EH (cell line): ENCODE results near the gene KRTAP4-16.
"Not testable (repeated sequence)": the region's sequence is repeated elsewhere in the genome, so short reads cannot be mapped to it uniquely, and the experiment has no call there.

ENCODE experiments used
- DNase-seq: peaks from one replicate; pipeline ENCODE4 v3.0.0-alpha.2; 2015; ENCODE audit warnings: low read depth

Gene KRTAP4-16

GRCh38 chr17:41073676-41074075 lies 28.3 kb downstream of the KRTAP4-16 start:
- no peak for DNase-seq

GRCh38 chr17:41071606-41072360 lies 30.2 kb downstream of the KRTAP4-16 start:
- no peak for DNase-seq

- DNase-seq, result no peak
These were observed 33.0 kb downstream of the KRTAP4-16 start for GRCh38 chr17:41069031-41069430.

- DNase-seq, result peak; percentile 80
These were observed 34.7 kb downstream of the KRTAP4-16 start for GRCh38 chr17:41067281-41067680.

GRCh38 chr17:41065829-41066624 lies 36.0 kb downstream of the KRTAP4-16 start, which contains the start of gene KRTAP2-4:
TSS of gene KRTAP2-4 (minus strand) at chr17:41065879. CDS start at chr17:41065845, 34 bp downstream.
- DNase-seq, result peak; percentile 96

- DNase-seq, result not testable (repeated sequence)
These were observed 36.9 kb downstream of the KRTAP4-16 start for GRCh38 chr17:41065016-41065689.

GRCh38 chr17:41064301-41064700 lies 37.7 kb downstream of the KRTAP4-16 start:
- no peak for DNase-seq

- DNase-seq, result no peak
These were observed 38.6 kb downstream of the KRTAP4-16 start for GRCh38 chr17:41063449-41063848.

GRCh38 chr17:41061964-41062363 lies 40.0 kb downstream of the KRTAP4-16 start:
- peak; percentile 99 for DNase-seq

GRCh38 chr17:41060052-41060604 lies 41.9 kb downstream of the KRTAP4-16 start, which contains the start of gene KRTAP2-3:
TSS of gene KRTAP2-3 (minus strand) at chr17:41060114. CDS start at chr17:41060050, 64 bp downstream.
- peak; percentile 98 for DNase-seq

GRCh38 chr17:41059276-41060051 lies 42.5 kb downstream of the KRTAP4-16 start:
- peak; percentile 97 for DNase-seq

- peak; percentile 31 for DNase-seq
These were observed 43.3 kb downstream of the KRTAP4-16 start for GRCh38 chr17:41058741-41059140.

GRCh38 chr17:41057547-41057946 lies 44.5 kb downstream of the KRTAP4-16 start:
- DNase-seq, result no peak

- not testable (repeated sequence) for DNase-seq
These were observed 46.9 kb downstream of the KRTAP4-16 start, which contains the start of gene KRTAP2-2 for GRCh38 chr17:41055130-41055529. TSS of gene KRTAP2-2 (minus strand) at chr17:41055230. CDS start at chr17:41055211, 19 bp downstream.

GRCh38 chr17:41054556-41054955 lies 47.5 kb downstream of the KRTAP4-16 start:
- not testable (repeated sequence) for DNase-seq

- DNase-seq, result no peak
These were observed 48.0 kb downstream of the KRTAP4-16 start for GRCh38 chr17:41054025-41054424.

- peak; percentile 87 for DNase-seq
These were observed 49.4 kb downstream of the KRTAP4-16 start for GRCh38 chr17:41052566-41052965.
